Activated naive CD4-positive, alpha-beta T cell treated with anti-CD3 and anti-CD28 coated beads for 36 hours (primary cell): ENCODE results near the gene ADGRG6. TPM values are rescaled to one million over a fixed set of nuclear protein-coding genes. Genes with fewer than 3 reads are reported as not detected.
"Not testable (repeated sequence)": the region's sequence is repeated elsewhere in the genome, so short reads cannot be mapped to it uniquely, and the experiment has no call there.

Experiments
- CTCF ChIA-PET: fragments of 350-600 bp; sonication (Branson Sonifier 250); formaldehyde crosslinking; loops from one replicate; lab custom pipeline; 2021; ENCODE audit warnings: antibody characterized with exemption; lab: Charles Lee
- DNase-seq: peaks from one replicate; pipeline ENCODE4 v3.0.0-alpha.2; 2020
- H3K27ac Mint-ChIP-seq: one replicate; pipeline ENCODE4 v1.8.0; 2021; ENCODE audit warnings: mild to moderate bottlenecking, mixed read lengths
- H3K27me3 Mint-ChIP-seq: one replicate; pipeline ENCODE4 v1.8.0; 2021; ENCODE audit warnings: low read depth, mixed read lengths
- H3K36me3 Mint-ChIP-seq: one replicate; pipeline ENCODE4 v1.8.0; 2021; ENCODE audit warnings: low read depth, mixed read lengths
- H3K4me1 Mint-ChIP-seq: one replicate; pipeline ENCODE4 v1.8.0; 2021; ENCODE audit warnings: low read depth, mixed read lengths
- H3K4me3 Mint-ChIP-seq: one replicate; pipeline ENCODE4 v1.8.0; 2021; ENCODE audit warnings: mild to moderate bottlenecking, moderate library complexity, mixed read lengths
- H3K9me3 Mint-ChIP-seq: one replicate; pipeline ENCODE4 v1.8.0; 2021; ENCODE audit warnings: mixed read lengths
- intact Hi-C: fragments of 100-400 bp; cut with micrococcal nuclease; formaldehyde crosslinking; loops from one replicate; pipeline ENCODE4 v1.15.1; 2023
- total RNA-seq, 2 experiments: library from RNA; stranded (reverse); gene quantifications; one replicate each; pipeline ENCODE4 v1.2.3, GENCODE V29; 2021

ADGRG6 gene
- total RNA-seq, 2 experiments from 2014 or later, result 0.69 to 0.86 TPM

DNA sequence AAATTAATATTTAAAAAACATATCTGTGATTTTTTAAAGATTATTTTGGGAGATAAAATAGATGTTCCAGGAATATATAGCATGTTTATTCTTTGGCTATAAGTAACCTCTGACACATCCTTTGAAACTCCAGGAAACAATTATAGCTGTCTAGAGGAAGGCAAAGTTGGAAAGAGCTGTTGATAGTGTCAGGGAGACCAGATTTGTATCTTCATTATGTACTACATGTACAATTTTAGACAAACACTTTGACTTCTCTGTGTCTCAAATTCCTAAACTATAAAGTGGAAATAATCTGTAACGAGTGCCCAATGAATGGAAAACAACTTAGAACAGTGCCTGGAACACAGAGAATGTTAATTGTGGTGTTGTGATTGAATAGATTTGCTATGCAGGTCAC is 25.6 kb upstream of the ADGRG6 start:
- CTCF ChIA-PET, result no interaction called here
- H3K27me3 Mint-ChIP-seq, result no peaks in the 10 kb centered on the region

DNA sequence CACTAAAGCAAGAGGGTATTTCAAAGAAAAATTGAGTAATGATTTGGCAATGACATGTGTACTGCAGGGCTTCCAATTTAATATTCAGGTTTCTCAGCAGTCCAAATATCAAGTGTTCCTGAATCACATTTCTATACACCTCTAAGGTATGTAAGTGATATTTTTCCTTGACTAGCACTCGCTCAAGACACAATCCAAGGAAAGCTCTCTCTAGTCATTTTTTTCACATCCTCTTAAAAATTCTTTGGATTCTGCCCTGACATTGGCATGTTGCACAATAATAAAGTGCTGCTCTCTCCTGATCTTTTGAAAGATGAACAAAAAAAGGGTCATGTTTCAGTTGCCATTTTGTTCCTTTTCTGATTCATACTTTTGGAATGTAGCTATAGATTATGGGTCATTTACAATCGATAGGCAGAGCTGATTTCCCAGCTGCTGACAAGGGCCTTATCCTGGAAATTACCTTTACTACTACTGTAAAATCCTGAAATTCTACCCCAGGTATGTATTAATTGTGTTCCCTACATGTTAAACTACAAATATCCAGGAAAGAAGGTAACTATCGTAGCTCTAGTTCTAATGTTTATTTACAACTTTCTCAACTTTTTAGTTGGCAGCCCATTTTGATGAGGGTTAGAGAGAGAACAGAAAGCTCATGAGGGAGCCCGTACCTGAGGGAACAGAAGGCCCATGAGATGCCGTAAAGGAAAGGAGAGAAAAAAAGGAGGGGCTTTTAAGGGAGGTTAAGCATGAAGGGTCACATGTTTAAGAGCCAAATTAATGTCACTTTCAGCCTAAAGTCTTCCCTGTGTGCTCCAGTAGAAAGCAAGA is 22.2 kb upstream of the ADGRG6 start:
- no peak for DNase-seq
- Mint-ChIP-seq H3K27me3 (no peaks in the 10 kb centered on the region), H3K4me3 (no peak overlapping the region), H3K27ac (no peak overlapping the region), H3K36me3 (no peaks in the 10 kb centered on the region), H3K4me1 (no peaks in the 10 kb centered on the region), H3K9me3 (peaks cover 6% of the 10 kb centered on the region)
- intact Hi-C loops, result no loop called here
- CTCF ChIA-PET, result interaction anchor here (0.7 kb wide), 1 partner anchor 14 kb away, joined by 3 read pairs; no protein-coding TSS in a partner anchor

More for the DNA sequence above, 25.6 kb upstream of the ADGRG6 start:
- H3K27ac Mint-ChIP-seq, result no peak overlapping the region
- H3K36me3 Mint-ChIP-seq, result no peaks in the 10 kb centered on the region
- intact Hi-C loops, result no loop called here
- DNase-seq, result no peak
- H3K4me1 Mint-ChIP-seq, result no peaks in the 10 kb centered on the region
- H3K9me3 Mint-ChIP-seq, result peaks cover 4% of the 10 kb centered on the region
- H3K4me3 Mint-ChIP-seq, result no peak overlapping the region

DNA sequence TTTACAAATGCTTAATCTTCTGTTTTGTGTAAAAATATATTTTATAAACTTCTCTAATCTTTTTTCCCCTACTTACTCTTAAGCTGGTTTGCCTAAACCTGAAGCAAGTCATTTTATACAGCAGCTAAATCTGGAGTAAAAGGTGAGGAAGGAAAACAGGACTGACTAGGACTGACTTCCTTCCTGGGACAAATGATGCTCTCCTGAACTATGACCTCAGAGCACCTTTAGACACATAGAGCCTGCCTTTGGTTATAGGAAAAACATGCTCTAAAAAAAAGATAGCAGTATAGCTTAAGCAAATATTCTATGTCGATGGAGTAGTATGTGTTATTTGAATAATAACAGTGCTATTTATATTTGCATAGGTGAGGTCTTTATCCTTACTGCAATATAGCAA is 21.5 kb upstream of the ADGRG6 start:
- no peaks in the 10 kb centered on the region for H3K36me3 Mint-ChIP-seq
- no peaks in the 10 kb centered on the region for H3K27me3 Mint-ChIP-seq
- CTCF ChIA-PET, result no interaction called here
- H3K4me3 Mint-ChIP-seq, result no peak overlapping the region
- intact Hi-C loops, result no loop called here
- no peak for DNase-seq
- H3K9me3 Mint-ChIP-seq, result peaks cover 6% of the 10 kb centered on the region
- H3K27ac Mint-ChIP-seq, result no peak overlapping the region
- no peaks in the 10 kb centered on the region for H3K4me1 Mint-ChIP-seq

GRCh38 chr6:142280927-142281326 is 20.9 kb upstream of the ADGRG6 start:
- no peaks in the 10 kb centered on the region for H3K4me1 Mint-ChIP-seq
- no peak overlapping the region for H3K4me3 Mint-ChIP-seq
- intact Hi-C loops, result no loop called here
- H3K27me3 Mint-ChIP-seq, result no peaks in the 10 kb centered on the region
- CTCF ChIA-PET, result no interaction called here
- H3K36me3 Mint-ChIP-seq, result no peaks in the 10 kb centered on the region
- peaks cover 6% of the 10 kb centered on the region for H3K9me3 Mint-ChIP-seq
- DNase-seq, result no peak
- H3K27ac Mint-ChIP-seq, result no peak overlapping the region

GRCh38 chr6:142283138-142283537 is 18.7 kb upstream of the ADGRG6 start:
- H3K27ac Mint-ChIP-seq, H3K4me1 Mint-ChIP-seq, CTCF ChIA-PET: not testable (repeated sequence)

GRCh38 chr6:142284419-142284818 is 17.4 kb upstream of the ADGRG6 start:
- intact Hi-C loops, result no loop called here
- Mint-ChIP-seq H3K4me1 (no peaks in the 10 kb centered on the region), H3K9me3 (peaks cover 6% of the 10 kb centered on the region), H3K27ac (no peak overlapping the region), H3K27me3 (no peaks in the 10 kb centered on the region), H3K4me3 (no peak overlapping the region), H3K36me3 (no peaks in the 10 kb centered on the region)
- CTCF ChIA-PET, result no interaction called here
- DNase-seq, result no peak

More at GRCh38 chr6:142283138-142283537, 18.7 kb upstream of the ADGRG6 start:
- H3K36me3 Mint-ChIP-seq, H3K27me3 Mint-ChIP-seq, H3K4me3 Mint-ChIP-seq, DNase-seq, H3K9me3 Mint-ChIP-seq, intact Hi-C loops: not testable (repeated sequence)

DNA sequence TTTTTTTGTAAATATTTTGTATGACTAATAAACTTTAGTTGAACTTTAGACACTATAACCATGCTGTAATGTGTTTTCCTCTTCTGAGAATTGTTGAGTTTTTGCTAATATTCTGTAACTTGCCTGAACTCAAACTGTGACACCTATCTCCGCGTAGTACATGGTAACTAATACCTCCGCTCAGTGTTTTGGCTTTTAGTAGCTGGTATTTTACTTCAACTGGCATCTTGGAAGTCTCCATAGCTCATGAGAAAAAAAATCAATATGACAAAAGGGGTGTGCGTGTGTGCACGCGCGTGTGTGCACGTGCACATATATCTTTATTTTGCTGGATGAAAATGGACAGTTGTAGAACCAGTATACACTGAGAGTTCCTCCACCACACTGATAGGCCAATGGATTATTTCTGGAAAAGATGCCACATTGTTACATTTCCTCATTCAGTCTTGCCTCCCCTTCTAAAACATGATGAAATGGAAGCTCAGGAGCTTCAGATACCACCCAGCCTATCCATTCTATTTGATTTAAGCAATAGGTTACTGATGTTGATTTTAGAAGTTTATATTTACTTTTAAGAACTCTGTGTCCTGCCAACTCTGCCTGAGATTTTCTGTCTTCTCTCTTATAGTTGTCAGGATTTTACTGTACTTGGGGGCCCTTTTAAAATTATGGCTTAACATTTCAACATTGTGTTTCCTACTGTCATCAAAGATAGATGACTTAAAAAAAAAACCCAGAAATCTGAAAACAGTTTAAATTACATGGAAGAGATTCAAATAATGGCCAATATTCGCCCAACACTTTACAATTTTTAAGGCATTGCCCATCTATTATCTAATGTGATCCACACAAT is 16.3 kb upstream of the ADGRG6 start:
- H3K4me3 Mint-ChIP-seq, result no peak overlapping the region
- DNase-seq, result no peak

DNA sequence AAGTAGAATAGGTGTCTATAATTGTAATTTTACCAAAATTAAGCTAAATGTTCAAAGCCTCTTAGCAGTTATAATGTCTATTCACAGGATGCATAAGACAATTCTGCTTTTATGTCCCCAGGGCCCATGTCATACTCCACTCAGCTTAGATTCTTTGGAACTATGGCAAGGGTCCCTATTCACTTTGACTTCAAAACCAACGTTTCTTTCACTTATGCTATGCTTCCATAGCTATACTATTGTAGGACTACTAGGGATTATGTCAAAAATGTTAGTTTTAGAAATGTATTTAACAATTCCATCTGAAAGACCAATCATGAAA is 15.8 kb upstream of the ADGRG6 start:
- Mint-ChIP-seq H3K27me3 (no peaks in the 10 kb centered on the region), H3K4me1 (no peaks in the 10 kb centered on the region), H3K9me3 (peaks cover 4% of the 10 kb centered on the region), H3K4me3 (no peak overlapping the region), H3K36me3 (no peaks in the 10 kb centered on the region), H3K27ac (no peak overlapping the region)
- DNase-seq, result no peak
- CTCF ChIA-PET, result no interaction called here
- intact Hi-C loops, result no loop called here

More for the DNA sequence above, 16.3 kb upstream of the ADGRG6 start:
- peaks cover 6% of the 10 kb centered on the region for H3K9me3 Mint-ChIP-seq
- no peaks in the 10 kb centered on the region for H3K4me1 Mint-ChIP-seq
- H3K36me3 Mint-ChIP-seq, result no peaks in the 10 kb centered on the region
- no peaks in the 10 kb centered on the region for H3K27me3 Mint-ChIP-seq
- H3K27ac Mint-ChIP-seq, result no peak overlapping the region
- CTCF ChIA-PET, result no interaction called here
- intact Hi-C loops, result no loop called here

GRCh38 chr6:142289687-142290086 is 12.1 kb upstream of the ADGRG6 start:
- no peak for DNase-seq
- no peaks in the 10 kb centered on the region for H3K36me3 Mint-ChIP-seq
- H3K9me3 Mint-ChIP-seq, result no peaks in the 10 kb centered on the region
- H3K27me3 Mint-ChIP-seq, result peaks cover 3% of the 10 kb centered on the region
- H3K4me1 Mint-ChIP-seq, result no peaks in the 10 kb centered on the region
- no peak overlapping the region for H3K4me3 Mint-ChIP-seq
- intact Hi-C loops, result no loop called here
- no peak overlapping the region for H3K27ac Mint-ChIP-seq
- CTCF ChIA-PET, result interaction anchor here (0.6 to 0.7 kb wide), 2 partner anchors 82 to 185 kb away, joined by 4 to 5 read pairs; no protein-coding TSS in a partner anchor

DNA sequence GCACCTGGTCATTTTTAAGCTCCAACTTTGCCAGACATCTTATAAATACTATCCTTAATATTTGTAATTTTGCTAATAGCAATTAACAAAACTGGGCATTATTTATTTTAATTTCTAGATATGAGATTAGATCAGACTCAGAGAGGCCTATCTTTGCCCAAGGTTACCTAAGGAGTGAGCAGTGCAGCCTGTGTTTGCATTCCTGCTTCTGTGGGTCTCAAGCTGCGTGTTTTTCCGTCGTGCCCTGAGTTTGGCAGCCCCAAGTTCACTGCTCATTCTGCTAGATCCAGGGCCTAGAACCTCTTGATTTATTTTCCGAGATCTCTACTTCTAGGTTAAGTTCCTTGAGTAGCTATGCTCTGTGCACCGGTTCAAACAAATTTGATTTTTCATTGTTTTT is 11.0 kb upstream of the ADGRG6 start:
- no peaks in the 10 kb centered on the region for H3K36me3 Mint-ChIP-seq
- H3K9me3 Mint-ChIP-seq, result no peaks in the 10 kb centered on the region
- no peaks in the 10 kb centered on the region for H3K4me1 Mint-ChIP-seq
- DNase-seq, result no peak
- no peak overlapping the region for H3K27ac Mint-ChIP-seq
- no peak overlapping the region for H3K4me3 Mint-ChIP-seq
- H3K27me3 Mint-ChIP-seq, result peaks cover 3% of the 10 kb centered on the region
- intact Hi-C loops, result no loop called here
- CTCF ChIA-PET, result interaction anchor here (1.0 kb wide), 1 partner anchor 11 kb away, joined by 3 read pairs; the partner anchor contains the start of gene ADGRG6

DNA sequence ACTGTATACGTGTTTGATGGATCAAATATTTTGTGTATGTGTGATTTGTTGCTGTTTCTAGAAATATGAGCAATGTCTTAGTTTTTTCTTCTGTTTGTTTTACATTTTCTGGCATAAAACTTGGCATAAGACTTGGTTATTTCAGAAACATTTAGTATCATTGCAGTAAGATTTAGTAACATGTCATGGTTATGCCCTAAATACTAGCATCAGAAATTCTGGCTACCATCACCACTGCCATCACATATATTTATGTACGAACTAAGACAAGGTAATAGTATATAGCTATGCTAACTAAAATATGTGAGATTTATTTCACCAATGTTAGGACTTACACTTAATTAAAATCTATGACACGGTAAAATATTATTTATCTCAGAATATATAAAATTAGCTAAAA is 10.3 kb upstream of the ADGRG6 start:
- CTCF ChIA-PET, result interaction anchor here (1.0 kb wide), 1 partner anchor 10 kb away, joined by 3 read pairs; the partner anchor contains the start of gene ADGRG6
- Mint-ChIP-seq H3K9me3 (no peaks in the 10 kb centered on the region), H3K4me3 (no peak overlapping the region), H3K4me1 (no peaks in the 10 kb centered on the region), H3K36me3 (no peaks in the 10 kb centered on the region), H3K27ac (no peak overlapping the region), H3K27me3 (peaks cover 3% of the 10 kb centered on the region)
- intact Hi-C loops, result no loop called here
- DNase-seq, result no peak

DNA sequence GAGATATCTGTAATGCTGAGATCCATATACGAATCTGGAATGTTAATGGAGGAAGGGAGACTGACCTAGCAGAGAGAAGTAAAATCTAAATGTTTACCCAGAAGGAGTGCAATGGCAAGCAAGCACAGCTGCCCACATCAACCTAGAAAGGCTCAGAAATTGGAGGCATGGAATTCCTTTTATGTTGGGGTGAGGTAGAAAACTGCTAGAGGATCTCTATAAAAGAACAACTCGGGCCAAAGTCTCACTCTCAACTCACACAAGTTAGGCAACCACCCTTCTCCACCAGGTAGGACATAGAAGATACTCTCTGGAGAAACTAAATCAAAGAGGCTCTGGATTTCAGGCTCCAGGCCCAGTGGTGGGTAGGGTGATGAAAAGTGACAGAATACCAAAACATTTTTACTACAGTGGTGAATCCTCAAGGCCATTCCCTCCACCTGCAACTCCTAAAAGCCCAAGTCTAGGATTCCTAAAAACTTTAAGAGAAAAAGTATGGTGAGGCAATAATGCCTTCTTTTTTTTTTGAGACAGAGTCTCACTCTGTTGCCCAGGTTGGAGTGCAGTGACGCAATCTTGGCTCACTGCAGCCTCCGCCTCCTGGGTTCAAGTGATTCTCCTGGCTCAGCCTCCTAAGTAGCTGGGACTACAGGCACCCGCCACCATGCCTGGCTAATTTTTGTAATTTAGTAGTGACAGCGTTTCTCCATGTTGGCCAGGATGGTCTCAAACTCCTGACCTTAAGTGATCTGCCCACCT is 9.5 kb upstream of the ADGRG6 start:
- CTCF ChIA-PET, result no interaction called here
- no peak for DNase-seq

More for the DNA sequence above, 9.5 kb upstream of the ADGRG6 start:
- intact Hi-C loops, result no loop called here
- H3K27me3 Mint-ChIP-seq, result peaks cover 3% of the 10 kb centered on the region
- no peaks in the 10 kb centered on the region for H3K36me3 Mint-ChIP-seq
- H3K27ac Mint-ChIP-seq, result no peak overlapping the region
- no peak overlapping the region for H3K4me3 Mint-ChIP-seq
- H3K4me1 Mint-ChIP-seq, result no peaks in the 10 kb centered on the region
- H3K9me3 Mint-ChIP-seq, result no peaks in the 10 kb centered on the region
